Mesothelial cell of epicardium (in vitro differentiated cells): ENCODE results near the gene SVIL. TPM values are rescaled to one million over a fixed set of nuclear protein-coding genes. Genes with fewer than 3 reads are reported as not detected.

Experiments
- DNase-seq, 2 experiments: peaks; one replicate each; pipeline ENCODE4 v3.0.0; 2021; ENCODE audit warnings: low spot score in 2 of 2; ENCODE audit not compliant: unreplicated experiment in 2 of 2
- H3K27ac Mint-ChIP-seq: 2 replicates; pipeline ENCODE4 v1.8.0; 2021; ENCODE audit warnings: mixed read lengths
- H3K27me3 Mint-ChIP-seq: 2 replicates; pipeline ENCODE4 v1.8.0; 2021; ENCODE audit warnings: low read depth, mixed read lengths
- H3K36me3 Mint-ChIP-seq: 2 replicates; pipeline ENCODE4 v1.8.0; 2021; ENCODE audit warnings: mixed read lengths
- H3K4me1 Mint-ChIP-seq: 2 replicates; pipeline ENCODE4 v1.8.0; 2021; ENCODE audit warnings: mixed read lengths
- H3K4me3 Mint-ChIP-seq: 2 replicates; pipeline ENCODE4 v1.8.0; 2021; ENCODE audit warnings: mild to moderate bottlenecking, moderate library complexity, mixed read lengths
- H3K9me3 Mint-ChIP-seq: 2 replicates; pipeline ENCODE4 v1.8.0; 2021; ENCODE audit warnings: mixed read lengths
- CTCF ChIP-seq: fragments of 200-600 bp; sonication (generic); IDR thresholded peaks from one replicate; pipeline ENCODE4 v1.5.0; 2021; ENCODE audit warnings: antibody characterized with exemption; ENCODE audit not compliant: unreplicated experiment
- total RNA-seq: library from RNA; stranded (reverse); gene quantifications from 3 replicates; pipeline ENCODE4 v1.2.1, GENCODE V29; 2021

Gene SVIL
- total RNA-seq, 1 donor from 2014 or later: 293 TPM

- H3K27me3 Mint-ChIP-seq: no peaks in the 10 kb centered on the region
Measured at GRCh38 chr10:29524720-29525119, 110.1 kb downstream of the SVIL start.

GRCh38 chr10:29524294-29524693 is 110.5 kb downstream of the SVIL start:
- Mint-ChIP-seq H3K27me3 (no peaks in the 10 kb centered on the region), H3K36me3 (peaks cover 58% of the 10 kb centered on the region), H3K27ac (peak overlapping the region; percentile 43), H3K4me1 (no peaks in the 10 kb centered on the region), H3K9me3 (no peaks in the 10 kb centered on the region), H3K4me3 (no peak overlapping the region)
- TF ChIP-seq CTCF: no peak
- no peak for DNase-seq

More at GRCh38 chr10:29524720-29525119, 110.1 kb downstream of the SVIL start:
- H3K9me3 Mint-ChIP-seq: no peaks in the 10 kb centered on the region
- no peaks in the 10 kb centered on the region for H3K4me1 Mint-ChIP-seq
- TF ChIP-seq CTCF: no peak
- no peak for DNase-seq
- H3K27ac Mint-ChIP-seq: peak overlapping the region; percentile 43
- H3K4me3 Mint-ChIP-seq: no peak overlapping the region
- peaks cover 57% of the 10 kb centered on the region for H3K36me3 Mint-ChIP-seq

- H3K4me3 Mint-ChIP-seq: no peak overlapping the region
- H3K27me3 Mint-ChIP-seq: no peaks in the 10 kb centered on the region
- no peak for DNase-seq
- peaks cover 55% of the 10 kb centered on the region for H3K36me3 Mint-ChIP-seq
- TF ChIP-seq CTCF: no peak
- H3K9me3 Mint-ChIP-seq: no peaks in the 10 kb centered on the region
- H3K27ac Mint-ChIP-seq: peak overlapping the region; percentile 69
- H3K4me1 Mint-ChIP-seq: no peaks in the 10 kb centered on the region
Measured at GRCh38 chr10:29522918-29523317, 111.9 kb downstream of the SVIL start.

GRCh38 chr10:29522061-29522855 is 112.5 kb downstream of the SVIL start:
- no peaks in the 10 kb centered on the region for H3K9me3 Mint-ChIP-seq
- peak overlapping the region; percentile 69 for H3K27ac Mint-ChIP-seq
- peaks cover 55% of the 10 kb centered on the region for H3K36me3 Mint-ChIP-seq
- no peaks in the 10 kb centered on the region for H3K27me3 Mint-ChIP-seq
- no peak for DNase-seq
- H3K4me1 Mint-ChIP-seq: no peaks in the 10 kb centered on the region
- H3K4me3 Mint-ChIP-seq: no peak overlapping the region
- TF ChIP-seq CTCF: no peak

- no peaks in the 10 kb centered on the region for H3K27me3 Mint-ChIP-seq
- no peak for DNase-seq
- H3K36me3 Mint-ChIP-seq: peaks cover 49% of the 10 kb centered on the region
- no peaks in the 10 kb centered on the region for H3K4me1 Mint-ChIP-seq
- H3K4me3 Mint-ChIP-seq: no peak overlapping the region
- no peak for TF ChIP-seq CTCF
- peak overlapping the region; percentile 34 for H3K27ac Mint-ChIP-seq
- H3K9me3 Mint-ChIP-seq: no peaks in the 10 kb centered on the region
Measured at GRCh38 chr10:29519659-29520058, 115.1 kb downstream of the SVIL start.
